ENCODE results near the gene CEP85L.

The CEP85L gene

GRCh38 chr6:118535176-118535844, 116.1 kb downstream of the CEP85L start:
- DNase-seq: no peak

GRCh38 chr6:118530942-118531341, 120.4 kb downstream of the CEP85L start:
- DNase-seq: no peak

GRCh38 chr6:118529756-118530155, 121.6 kb downstream of the CEP85L start:
- no peak for DNase-seq

- no peak for DNase-seq
Observed at GRCh38 chr6:118528129-118528528, 123.3 kb downstream of the CEP85L start.

- no peak for DNase-seq
Observed at GRCh38 chr6:118525913-118526780, 125.2 kb downstream of the CEP85L start.

- DNase-seq: no peak
Observed at GRCh38 chr6:118524686-118525085, 126.7 kb downstream of the CEP85L start.

GRCh38 chr6:118523216-118523615, 128.2 kb downstream of the CEP85L start:
- DNase-seq: no peak

- no peak for DNase-seq
Observed at GRCh38 chr6:118522422-118522821, 129.0 kb downstream of the CEP85L start.

GRCh38 chr6:118514689-118515088, 136.7 kb downstream of the CEP85L start:
- no peak for DNase-seq

- no peak for DNase-seq
Observed at GRCh38 chr6:118511930-118512715, 139.3 kb downstream of the CEP85L start.

GRCh38 chr6:118509009-118509617, 142.3 kb downstream of the CEP85L start:
- DNase-seq: no peak

- DNase-seq: no peak
Observed at GRCh38 chr6:118507636-118508035, 143.8 kb downstream of the CEP85L start.

- no peak for DNase-seq
Observed at GRCh38 chr6:118506071-118506638, 145.2 kb downstream of the CEP85L start.

- no peak for DNase-seq
Observed at GRCh38 chr6:118505656-118506055, 145.7 kb downstream of the CEP85L start.

- no peak for DNase-seq
Observed at GRCh38 chr6:118504611-118505010, 146.8 kb downstream of the CEP85L start.

- DNase-seq: no peak
Observed at GRCh38 chr6:118502169-118502568, 149.2 kb downstream of the CEP85L start.

- no peak for DNase-seq
Observed at GRCh38 chr6:118501765-118502164, 149.6 kb downstream of the CEP85L start.

GRCh38 chr6:118501099-118501498, 150.3 kb downstream of the CEP85L start:
- DNase-seq: no peak

- DNase-seq: no peak
Observed at GRCh38 chr6:118500130-118501015, 151.0 kb downstream of the CEP85L start.

GRCh38 chr6:118495485-118496280, 155.7 kb downstream of the CEP85L start:
- no peak for DNase-seq

GRCh38 chr6:118494091-118494490, 157.3 kb downstream of the CEP85L start:
- DNase-seq: no peak

Measured in stimulated activated CD4-positive, alpha-beta T cell treated with anti-CD3 and anti-CD28 coated beads, Interleukin-4, amount 100 ng/mL, for 1 hour (primary cell).